GM23338 (cell line): Measurements from ENCODE around the gene MAST3. TPM values are rescaled to one million over a fixed set of nuclear protein-coding genes. Genes with fewer than 3 reads are reported as not detected.
A peak's percentile ranks its signal among the peaks of the same experiment; 100 is the strongest.

ENCODE experiments used
- ATAC-seq: fragments of 200-7000 bp; cut with Tn5 transposase; 3 replicates; pipeline ENCODE4 v1.9.1; 2020
- DNase-seq: peaks from one replicate; pipeline ENCODE4 v3.0.0-alpha.2; 2015; ENCODE audit warnings: low spot score
- H2AFZ ChIP-seq: fragments of 200-600 bp; sonication (generic); 2 replicates; pipeline ENCODE4 v1.8.0; 2016; ENCODE audit warnings: antibody characterized with exemption, mild to moderate bottlenecking, moderate library complexity
- H3F3A ChIP-seq: fragments of 200-600 bp; sonication (generic); replicated peaks from 2 replicates; pipeline ENCODE4 v1.8.0; 2017; ENCODE audit warnings: antibody characterized with exemption, mixed run types, low read depth
- H3K27ac ChIP-seq: fragments of 200-600 bp; sonication (generic); 2 replicates; pipeline ENCODE4 v1.6.1; 2016; ENCODE audit warnings: low read depth
- H3K27me3 ChIP-seq: fragments of 200-600 bp; sonication (generic); 2 replicates; pipeline ENCODE4 v1.8.0; 2016; ENCODE audit warnings: mild to moderate bottlenecking, mixed run types, moderate library complexity; ENCODE audit not compliant: insufficient read depth
- H3K36me3 ChIP-seq: fragments of 200-600 bp; sonication (generic); 2 replicates; pipeline ENCODE4 v1.8.0; 2016; ENCODE audit warnings: mild to moderate bottlenecking; ENCODE audit not compliant: insufficient read depth
- H3K4me1 ChIP-seq: fragments of 200-600 bp; sonication (generic); 2 replicates; pipeline ENCODE4 v1.8.0; 2016; ENCODE audit warnings: mild to moderate bottlenecking, moderate library complexity; ENCODE audit not compliant: insufficient read depth
- H3K4me2 ChIP-seq: fragments of 200-600 bp; sonication (generic); 2 replicates; pipeline ENCODE4 v1.7.1; 2017; ENCODE audit warnings: mixed run types
- H3K4me3 ChIP-seq: fragments of 200-600 bp; sonication (generic); 2 replicates; pipeline ENCODE4 v1.6.1; 2016; ENCODE audit warnings: mixed run types
- H3K79me2 ChIP-seq: fragments of 200-600 bp; sonication (generic); replicated peaks from 2 replicates; pipeline ENCODE4 v1.8.0; 2017; ENCODE audit warnings: mild to moderate bottlenecking; ENCODE audit not compliant: insufficient read depth
- H3K9me2 ChIP-seq: fragments of 200-600 bp; sonication (generic); 2 replicates; pipeline ENCODE4 v1.8.0; 2017; ENCODE audit not compliant: insufficient read depth
- H4K20me1 ChIP-seq: fragments of 200-600 bp; sonication (generic); replicated peaks from 2 replicates; pipeline ENCODE4 v1.8.0; 2017; ENCODE audit warnings: mild to moderate bottlenecking; ENCODE audit not compliant: insufficient read depth
- H3K27ac Mint-ChIP-seq: 2 replicates; pipeline ENCODE4 v1.8.0; 2020; ENCODE audit warnings: inconsistent platforms, mild to moderate bottlenecking, moderate library complexity, mixed read lengths
- H3K27me3 Mint-ChIP-seq: 3 replicates; pipeline ENCODE4 v1.8.0; 2022; ENCODE audit warnings: low read depth, mild to moderate bottlenecking, moderate library complexity, mixed read lengths, inconsistent platforms; ENCODE audit not compliant: insufficient read depth, poor library complexity
- H3K36me3 Mint-ChIP-seq: 3 replicates; pipeline ENCODE4 v1.8.0; 2021; ENCODE audit warnings: low read depth, mild to moderate bottlenecking, inconsistent platforms, moderate library complexity, mixed read lengths
- H3K4me1 Mint-ChIP-seq: 3 replicates; pipeline ENCODE4 v1.8.0; 2020; ENCODE audit warnings: mild to moderate bottlenecking, inconsistent platforms, mixed read lengths
- H3K4me3 Mint-ChIP-seq: 3 replicates; pipeline ENCODE4 v1.8.0; 2021; ENCODE audit warnings: moderate library complexity, mild to moderate bottlenecking, inconsistent platforms, mixed read lengths
- H3K9me3 Mint-ChIP-seq: 3 replicates; pipeline ENCODE4 v1.8.0; 2020; ENCODE audit warnings: moderate library complexity, mild to moderate bottlenecking, inconsistent platforms, mixed read lengths
- CREB1 ChIP-seq: fragments of 250-450 bp; sonication (Bioruptor Pico); IDR thresholded peaks from 2 replicates; pipeline ENCODE4 v1.5.0; 2020; ENCODE audit warnings: low read depth, mild to moderate bottlenecking, moderate library complexity
- EZH2 ChIP-seq: fragments of 200-600 bp; sonication (generic); IDR thresholded peaks from one replicate; pipeline ENCODE4 v1.8.0; 2017; ENCODE audit warnings: antibody characterized with exemption, mild to moderate bottlenecking, low read depth; ENCODE audit not compliant: unreplicated experiment
- EZH2phosphoT487 ChIP-seq: fragments of 200-600 bp; sonication (generic); IDR thresholded peaks from one replicate; pipeline ENCODE4 v1.8.1; 2018; ENCODE audit warnings: antibody characterized with exemption; ENCODE audit not compliant: unreplicated experiment
- JUNB ChIP-seq: IDR thresholded peaks from one replicate; pipeline ENCODE4 v1.6.1; 2016; ENCODE audit warnings: antibody characterized with exemption; ENCODE audit not compliant: unreplicated experiment
- STAT1 ChIP-seq: IDR thresholded peaks from one replicate; pipeline ENCODE4 v1.6.1; 2016; ENCODE audit warnings: antibody characterized with exemption; ENCODE audit not compliant: unreplicated experiment
- ZNF114 ChIP-seq: fragments of 250-450 bp; sonication (Bioruptor Pico); IDR thresholded peaks from 2 replicates; pipeline ENCODE4 v1.5.0; 2020; ENCODE audit warnings: mild to moderate bottlenecking, moderate library complexity
- ZNF331 ChIP-seq: fragments of 250-450 bp; sonication (Bioruptor Pico); IDR thresholded peaks from 2 replicates; pipeline ENCODE4 v1.5.0; 2020; ENCODE audit warnings: low read depth, mild to moderate bottlenecking, moderate library complexity
- polyA plus RNA-seq: library from polyadenylated mRNA; unstranded; fragments of >200 nt; fragmentation: Nextera tagmentation; extraction: Ambion mirVana; gene quantifications from 2 replicates; pipeline ENCODE4 v1.2.1, GENCODE V29; 2016
- total RNA-seq: library from RNA; depleted of rRNA; stranded (reverse); fragments of >200 nt; shearing (Covaris generic); gene quantifications from 2 replicates; pipeline ENCODE4 v1.2.3, GENCODE V29; 2014
- TF ChIP-seq, protein P1 (sequence below), 2 experiments: fragments of 200-600 bp in 1 of 2; sonication (generic) in 1 of 2; conservative IDR thresholded peaks; 2 replicates each; pipeline versions ENCODE4 v1.5.1 to v1.6.1; 2016 to 2017; ENCODE audit warnings: antibody characterized with exemption in 2 of 2, low read depth in 2 of 2, mild to moderate bottlenecking in 2 of 2, moderate library complexity in 1 of 2

Gene MAST3
- total and polyA plus RNA-seq, 2 experiments from 2014 or later: 5.6 to 8.8 TPM

GRCh38 chr19:18156841-18157464, 59.4 kb downstream of the MAST3 start:
- Mint-ChIP-seq H3K36me3 (peaks cover 9% of the 10 kb centered on the region), H3K27ac (no peak overlapping the region), H3K27me3 (peaks cover 11% of the 10 kb centered on the region), H3K4me3 (no peak overlapping the region), H3K4me1 (peaks cover 22% of the 10 kb centered on the region), H3K9me3 (no peaks in the 10 kb centered on the region)
- Histone ChIP-seq H3K79me2 (peaks cover 7% of the 10 kb centered on the region), H3F3A (peaks cover 18% of the 10 kb centered on the region), H4K20me1 (peaks cover 9% of the 10 kb centered on the region), H3K9me2 (no peaks in the 10 kb centered on the region), H3K27ac (peak overlapping the region; percentile 65; the same call in 1 of the 2 replicates), H3K4me2 (no peak overlapping the region), H2AFZ (no peak overlapping the region), H3K4me3 (no peak overlapping the region), H3K4me1 (peaks cover 11% of the 10 kb centered on the region; the same call in 1 of the 2 replicates), H3K36me3 (no peaks in the 10 kb centered on the region), H3K27me3 (no peaks in the 10 kb centered on the region)
- DNase-seq: no peak
- no peak for TF ChIP-seq ZNF114 (CRISPR knock-in tag)
- ATAC-seq: no peak

GRCh38 chr19:18157465-18158063, 60.0 kb downstream of the MAST3 start:
- Mint-ChIP-seq H3K27ac (no peak overlapping the region), H3K9me3 (no peaks in the 10 kb centered on the region), H3K36me3 (peaks cover 13% of the 10 kb centered on the region), H3K4me3 (no peak overlapping the region), H3K4me1 (peaks cover 19% of the 10 kb centered on the region), H3K27me3 (peaks cover 11% of the 10 kb centered on the region)
- H3F3A ChIP-seq: peaks cover 18% of the 10 kb centered on the region
- no peaks in the 10 kb centered on the region for H3K27me3 ChIP-seq
- ATAC-seq (peak; percentile 29), DNase-seq (peak; percentile 75)
- no peak overlapping the region for H2AFZ ChIP-seq
- H3K4me2 ChIP-seq: no peak overlapping the region
- H3K79me2 ChIP-seq: peaks cover 7% of the 10 kb centered on the region
- H3K36me3 ChIP-seq: no peaks in the 10 kb centered on the region
- H3K4me1 ChIP-seq: peaks cover 10% of the 10 kb centered on the region; the same call in 1 of the 2 replicates
- no peak overlapping the region for H3K4me3 ChIP-seq
- TF ChIP-seq EZH2phosphoT487: no peak
- no peak for TF ChIP-seq STAT1
- no peak for TF ChIP-seq JUNB
- TF ChIP-seq ZNF331 (CRISPR knock-in tag): no peak
- TF ChIP-seq EZH2: no peak
- TF ChIP-seq CREB1 (CRISPR knock-in tag): no peak
- TF ChIP-seq, protein P1, sequence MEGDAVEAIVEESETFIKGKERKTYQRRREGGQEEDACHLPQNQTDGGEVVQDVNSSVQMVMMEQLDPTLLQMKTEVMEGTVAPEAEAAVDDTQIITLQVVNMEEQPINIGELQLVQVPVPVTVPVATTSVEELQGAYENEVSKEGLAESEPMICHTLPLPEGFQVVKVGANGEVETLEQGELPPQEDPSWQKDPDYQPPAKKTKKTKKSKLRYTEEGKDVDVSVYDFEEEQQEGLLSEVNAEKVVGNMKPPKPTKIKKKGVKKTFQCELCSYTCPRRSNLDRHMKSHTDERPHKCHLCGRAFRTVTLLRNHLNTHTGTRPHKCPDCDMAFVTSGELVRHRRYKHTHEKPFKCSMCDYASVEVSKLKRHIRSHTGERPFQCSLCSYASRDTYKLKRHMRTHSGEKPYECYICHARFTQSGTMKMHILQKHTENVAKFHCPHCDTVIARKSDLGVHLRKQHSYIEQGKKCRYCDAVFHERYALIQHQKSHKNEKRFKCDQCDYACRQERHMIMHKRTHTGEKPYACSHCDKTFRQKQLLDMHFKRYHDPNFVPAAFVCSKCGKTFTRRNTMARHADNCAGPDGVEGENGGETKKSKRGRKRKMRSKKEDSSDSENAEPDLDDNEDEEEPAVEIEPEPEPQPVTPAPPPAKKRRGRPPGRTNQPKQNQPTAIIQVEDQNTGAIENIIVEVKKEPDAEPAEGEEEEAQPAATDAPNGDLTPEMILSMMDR (conservative IDR thresholded peaks at IDR 0.05; ENCODE audit: low read depth in 2 of 2): 0 out of 4 replicates have a peak, but pooled peaks of 1 of the 2 experiments have one; percentile 5
- peak overlapping the region; percentile 65 for H3K27ac ChIP-seq
- peaks cover 9% of the 10 kb centered on the region for H4K20me1 ChIP-seq
- H3K9me2 ChIP-seq: no peaks in the 10 kb centered on the region
